H1 (cell line): ENCODE results near the gene FGF12. TPM values are rescaled to one million over a fixed set of nuclear protein-coding genes. Genes with fewer than 3 reads are reported as not detected.

Source experiments
- CTCF ChIA-PET: fragments of 300-600 bp; sonication (Branson Sonifier 250); formaldehyde crosslinking; loops from one replicate; lab custom pipeline; 2021; ENCODE audit not compliant: partially characterized antibody; lab: Charles Lee
- POLR2A ChIA-PET: fragments of 300-600 bp; sonication (Branson Sonifier 250); formaldehyde crosslinking; loops from one replicate; lab custom pipeline; 2021; ENCODE audit warnings: inconsistent platforms; ENCODE audit not compliant: partially characterized antibody; lab: Charles Lee
- DNase-seq, 2 experiments: peaks; one replicate each; pipeline versions ENCODE4 v3.0.0 to v3.0.0-alpha.2; 2010 to 2022; ENCODE audit warnings: low spot score in 2 of 2, low read depth in 1 of 2, mixed read lengths in 1 of 2
- FAIRE-seq: peaks from 2 replicates; lab custom pipeline; 2011; peaks lifted over from hg19 to GRCh38; lab: Jason Lieb, UNC
- H2AFZ ChIP-seq: 2 replicates; pipeline ENCODE4 v1.8.1; 2012; ENCODE audit warnings: low read length, inconsistent platforms
- H2AK5ac ChIP-seq: 2 replicates; pipeline ENCODE4 v1.6.1; 2013; ENCODE audit warnings: low read depth, low read length
- H2BK120ac ChIP-seq: replicated peaks from 2 replicates; pipeline ENCODE3; 2013; ENCODE audit warnings: low read depth, low read length, inconsistent platforms
- H2BK12ac ChIP-seq: 2 replicates; pipeline ENCODE4 v1.6.1; 2013; ENCODE audit warnings: low read depth, low read length
- H2BK15ac ChIP-seq: 2 replicates; pipeline ENCODE4 v1.6.1; 2013; ENCODE audit warnings: low read length
- H2BK20ac ChIP-seq: 2 replicates; pipeline ENCODE4 v1.6.1; 2013; ENCODE audit warnings: low read length
- H2BK5ac ChIP-seq: 2 replicates; pipeline ENCODE4 v1.6.1; 2013; ENCODE audit warnings: low read depth, low read length
- H3K14ac ChIP-seq: 2 replicates; pipeline ENCODE4 v1.6.1; 2013; ENCODE audit warnings: inconsistent platforms; ENCODE audit not compliant: insufficient read length
- H3K18ac ChIP-seq: 2 replicates; pipeline ENCODE4 v1.6.1; 2013; ENCODE audit warnings: low read length; ENCODE audit errors: extremely low read depth
- H3K23ac ChIP-seq: 2 replicates; pipeline ENCODE4 v1.6.1; 2013; ENCODE audit warnings: inconsistent platforms; ENCODE audit not compliant: insufficient read length
- H3K23me2 ChIP-seq: 2 replicates; pipeline ENCODE4 v1.6.1; 2013; ENCODE audit warnings: low read depth, low read length
- H3K27ac ChIP-seq: 2 replicates; pipeline ENCODE4 v1.6.1; 2011; ENCODE audit warnings: low read depth, low read length, inconsistent platforms
- H3K27me3 ChIP-seq, 4 experiments: replicated peaks in 1 of 4; 1 replicate in 1 of 4; 2 replicates in 3 of 4; pipeline versions ENCODE4 v1.6.1 to v1.8.1; 2011 to 2013; ENCODE audit warnings: low read length in 3 of 4, mild to moderate bottlenecking in 3 of 4, inconsistent platforms in 2 of 4, mixed read lengths in 2 of 4, moderate library complexity in 1 of 4; ENCODE audit not compliant: control insufficient read depth in 3 of 4, insufficient read depth in 3 of 4; ENCODE audit errors: extremely low read depth in 1 of 4
- H3K36me3 ChIP-seq, 4 experiments: 2 replicates each; pipeline versions ENCODE4 v1.6.1 to v1.8.1; 2011 to 2013; ENCODE audit warnings: mild to moderate bottlenecking in 4 of 4, low read length in 3 of 4, moderate library complexity in 2 of 4, control low read depth in 1 of 4, inconsistent platforms in 1 of 4; ENCODE audit not compliant: insufficient read depth in 4 of 4, control insufficient read depth in 2 of 4
- H3K4ac ChIP-seq: replicated peaks from 2 replicates; pipeline ENCODE3; 2013; ENCODE audit warnings: low read length, low read depth, mixed read lengths, inconsistent platforms; ENCODE audit not compliant: insufficient read length
- H3K4me1 ChIP-seq, 4 experiments: replicated peaks in 1 of 4; 1 replicate in 1 of 4; 2 replicates in 3 of 4; pipeline versions ENCODE4 v1.6.1 to v1.8.1; 2011 to 2013; ENCODE audit warnings: low read length in 3 of 4, inconsistent platforms in 2 of 4, mixed read lengths in 1 of 4; ENCODE audit not compliant: insufficient read depth in 4 of 4, control insufficient read depth in 3 of 4
- H3K4me2 ChIP-seq, 2 experiments: 2 replicates each; pipeline versions ENCODE4 v1.6.1 to v1.8.1; 2011 to 2013; ENCODE audit warnings: low read depth in 2 of 2, low read length in 2 of 2, control low read depth in 1 of 2, inconsistent platforms in 1 of 2, mild to moderate bottlenecking in 1 of 2; ENCODE audit not compliant: insufficient read depth in 1 of 2
- H3K4me3 ChIP-seq, 4 experiments: fragments of 200-600, 300-600 bp in 1 of 4; sonication (generic), shearing (Covaris generic), sonication (Bioruptor Twin) in 1 of 4; 2 replicates each; pipeline versions ENCODE4 v1.5.1 to v1.8.1; 2011 to 2016; ENCODE audit warnings: low read length in 4 of 4, low read depth in 3 of 4, control low read depth in 2 of 4, inconsistent platforms in 2 of 4, mild to moderate bottlenecking in 2 of 4, mixed read lengths in 1 of 4, moderate library complexity in 1 of 4; ENCODE audit not compliant: insufficient read depth in 2 of 4; ENCODE audit errors: extremely low read depth in 1 of 4
- H3K56ac ChIP-seq: replicated peaks from 2 replicates; pipeline ENCODE3; 2013; ENCODE audit warnings: low read depth, mild to moderate bottlenecking, mixed read lengths, low read length, inconsistent platforms; ENCODE audit not compliant: insufficient read length
- H3K79me1 ChIP-seq: 2 replicates; pipeline ENCODE4 v1.6.1; 2013; ENCODE audit warnings: low read depth, low read length, control low read depth
- H3K79me2 ChIP-seq, 2 experiments: 2 replicates each; pipeline versions ENCODE4 v1.6.1 to v1.8.1; 2012 to 2013; ENCODE audit warnings: low read length in 2 of 2, mild to moderate bottlenecking in 2 of 2, inconsistent platforms in 1 of 2; ENCODE audit not compliant: insufficient read depth in 2 of 2, control insufficient read depth in 1 of 2
- H3K9ac ChIP-seq, 4 experiments: replicated peaks in 1 of 4; 1 replicate in 1 of 4; 2 replicates in 3 of 4; pipeline versions ENCODE4 v1.6.1 to v1.8.1; 2011 to 2013; ENCODE audit warnings: low read depth in 3 of 4, low read length in 3 of 4, control low read depth in 2 of 4, mild to moderate bottlenecking in 2 of 4, moderate library complexity in 2 of 4, inconsistent platforms in 1 of 4; ENCODE audit errors: extremely low read depth in 1 of 4
- H3K9me3 ChIP-seq, 2 experiments: 2 replicates each; pipeline versions ENCODE4 v1.6.1 to v1.8.1; 2012 to 2013; ENCODE audit warnings: mild to moderate bottlenecking in 2 of 2, moderate library complexity in 2 of 2, control low read depth in 1 of 2, inconsistent platforms in 1 of 2, low read depth in 1 of 2, low read length in 1 of 2, mixed read lengths in 1 of 2; ENCODE audit not compliant: insufficient read depth in 2 of 2
- H4K20me1 ChIP-seq, 2 experiments: replicated peaks in 1 of 2; 2 replicates each; pipeline versions ENCODE3 to v1.8.1; 2011 to 2013; ENCODE audit warnings: inconsistent platforms in 2 of 2, low read length in 2 of 2, mild to moderate bottlenecking in 1 of 2; ENCODE audit not compliant: insufficient read depth in 2 of 2, control insufficient read depth in 1 of 2
- H4K5ac ChIP-seq: 2 replicates; pipeline ENCODE4 v1.6.1; 2013; ENCODE audit warnings: low read length, low read depth, mixed read lengths, inconsistent platforms; ENCODE audit not compliant: insufficient read length
- H4K8ac ChIP-seq: 2 replicates; pipeline ENCODE4 v1.8.0; 2013; ENCODE audit warnings: mild to moderate bottlenecking, moderate library complexity, low read length, inconsistent platforms; ENCODE audit not compliant: insufficient read depth; ENCODE audit errors: extremely low read depth
- H4K91ac ChIP-seq: replicated peaks from 2 replicates; pipeline ENCODE3; 2013; ENCODE audit warnings: low read length, mixed read lengths, inconsistent platforms; ENCODE audit not compliant: insufficient read length
- CBX5 ChIP-seq: fragments of 300-800, 300-1000 bp; sonication (generic); IDR thresholded peaks from 2 replicates; pipeline ENCODE4 v1.7.1; 2016; ENCODE audit warnings: antibody characterized with exemption, low read length, low read depth
- CTBP2 ChIP-seq: IDR thresholded peaks from 2 replicates; pipeline ENCODE4 v1.7.0; 2011; ENCODE audit warnings: borderline replicate concordance, mild to moderate bottlenecking, moderate library complexity, mixed read lengths, low read length; ENCODE audit not compliant: insufficient read depth, insufficient read length
- FOSL1 ChIP-seq: IDR thresholded peaks from 2 replicates; pipeline ENCODE4 v1.6.1; 2011; ENCODE audit warnings: mild to moderate bottlenecking, low read depth, low read length, moderate library complexity; ENCODE audit not compliant: insufficient read depth
- GTF2F1 ChIP-seq: IDR thresholded peaks from 2 replicates; pipeline ENCODE4 v1.6.1; 2012; ENCODE audit warnings: low read depth, low read length, improper control_type of control experiment, borderline replicate concordance
- KDM5A ChIP-seq: fragments of 200-600 bp; IDR thresholded peaks from 2 replicates; pipeline ENCODE4 v1.7.1; 2012; ENCODE audit warnings: mild to moderate bottlenecking, low read length, inconsistent platforms, mixed read lengths
- POLR2A ChIP-seq, 2 experiments: IDR thresholded peaks; 1 replicate in 1 of 2; 2 replicates in 1 of 2; pipeline ENCODE4 v1.6.1; 2011; ENCODE audit warnings: low read depth in 2 of 2, low read length in 2 of 2, mild to moderate bottlenecking in 2 of 2; ENCODE audit errors: control extremely low read depth in 1 of 2
- SIN3A ChIP-seq, 2 experiments: IDR thresholded peaks in 1 of 2; conservative IDR thresholded peaks in 1 of 2; 2 replicates each; pipeline ENCODE4 v1.6.1; 2011 to 2012; ENCODE audit warnings: low read length in 2 of 2, improper control_type of control experiment in 1 of 2, low read depth in 1 of 2, mild to moderate bottlenecking in 1 of 2
- SP1 ChIP-seq: IDR thresholded peaks from 2 replicates; pipeline ENCODE4 v1.6.1; 2011; ENCODE audit warnings: low read depth, low read length
- SP4 ChIP-seq: IDR thresholded peaks from 2 replicates; pipeline ENCODE4 v1.6.1; 2012; ENCODE audit warnings: low read length, inconsistent platforms
- TAF1 ChIP-seq: IDR thresholded peaks from 2 replicates; pipeline ENCODE4 v1.6.1; 2011; ENCODE audit warnings: mild to moderate bottlenecking, low read depth, low read length
- TBP ChIP-seq: IDR thresholded peaks from 2 replicates; pipeline ENCODE4 v1.6.1; 2011; ENCODE audit warnings: low read depth, low read length, improper control_type of control experiment
- WGBS, 2 experiments: shearing (Covaris generic) in 1 of 2; methylation state at CpG; one replicate each; pipeline versions ENCODE4 v1.1.6 to v1.1.7; 2013 to 2015; ENCODE audit warnings: low lambda C conversion rate in 2 of 2, mixed read lengths in 2 of 2, inconsistent platforms in 1 of 2, low coverage in 1 of 2, missing lambda C conversion rate in 1 of 2; ENCODE audit not compliant: insufficient replicate concordance in 2 of 2, insufficient coverage in 1 of 2, insufficient read length in 1 of 2; ENCODE audit errors: extremely low coverage in 1 of 2, missing lambda C conversion rate in 1 of 2; 5-methylcytosine and 5-hydroxymethylcytosine counted together
- polyA plus RNA-seq, 7 experiments: library from polyadenylated mRNA; depleted of rRNA in 3 of 7; stranded (reverse) in 5 of 7; unstranded in 2 of 7; fragments of >200 nt in 5 of 7; fragments of 200-250 nt in 2 of 7; gene quantifications; 1 replicate in 5 of 7; 2 replicates in 1 of 7; 4 replicates in 1 of 7; pipeline versions ENCODE4 v1.2.1 to v1.2.3, GENCODE V29; 2011 to 2013; ENCODE audit warnings: missing spikeins in 2 of 7, mixed read lengths in 2 of 7
- total RNA-seq: library from RNA; stranded (reverse); fragmentation: NEBNext Ultra II Directional; extraction: Animal tissue kit (Norgen Biotek cat#: 25700); gene quantifications from 2 replicates; pipeline ENCODE4 v1.2.1, GENCODE V29; 2021

Gene FGF12
- total and polyA plus RNA-seq, 2 of the 8 experiments (the other 6 are each of a cell fraction or from before 2014, with no cell fraction given): 4.1 to 16.6 TPM

DNA sequence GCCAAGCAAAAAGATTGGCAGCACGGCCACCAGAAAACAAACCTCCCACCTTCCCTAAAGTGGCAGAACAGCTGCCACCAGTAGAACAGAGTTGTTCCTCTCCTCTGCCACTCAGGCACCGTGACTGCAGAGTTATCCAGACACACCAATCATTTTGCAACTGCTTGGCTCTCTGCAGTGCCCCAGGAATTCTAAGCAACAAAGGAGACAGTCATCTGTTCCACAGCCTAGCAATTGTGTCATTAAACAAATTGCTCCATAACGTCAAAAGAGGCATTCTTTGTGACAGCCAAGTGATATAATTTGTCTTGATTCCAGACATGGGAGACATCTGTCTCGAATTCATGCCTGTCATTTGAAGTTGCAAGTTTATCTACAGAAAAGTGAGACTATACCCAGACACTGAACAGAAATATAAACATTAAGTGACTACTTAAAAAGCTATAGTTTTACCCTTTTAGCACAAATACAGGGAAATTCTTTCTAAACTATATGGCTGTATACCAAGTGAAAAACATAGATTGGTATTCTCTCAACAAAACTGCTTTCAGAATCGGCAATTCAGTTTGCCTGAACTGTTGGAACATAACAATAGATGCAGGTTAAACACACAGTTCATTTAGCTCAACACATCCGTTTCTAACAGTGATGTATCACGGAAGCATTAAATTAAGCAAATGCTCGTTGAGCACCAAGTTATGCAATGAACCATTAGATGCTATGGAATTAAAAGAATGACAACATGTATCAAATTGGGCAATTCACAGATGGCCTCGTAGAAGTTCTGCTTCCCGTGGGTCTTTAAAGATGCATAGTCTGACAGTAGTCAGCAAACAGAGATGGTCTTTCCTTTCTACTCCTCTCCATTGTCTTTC, 281.3 kb downstream of the FGF12 start:
- Histone ChIP-seq H3K4me2 (no peak overlapping the region), H3K4me3 (no peak overlapping the region), H3K27me3 (peaks cover 0 to 1% (median 0%) of the 10 kb centered on the region in 4 experiments; a peak in 1 of 7 replicates), H4K8ac (no peak overlapping the region), H3K4me1 (peaks cover 0 to 8% (median 0%) of the 10 kb centered on the region in 4 experiments; a peak in 1 of 7 replicates), H3K36me3 (no peaks in the 10 kb centered on the region), H2BK15ac (no peak overlapping the region), H3K56ac (no peak overlapping the region), H3K18ac (no peak overlapping the region), H3K79me2 (no peaks in the 10 kb centered on the region), H2BK5ac (no peak overlapping the region), H2AK5ac (no peak overlapping the region), H3K9ac (no peak overlapping the region; a peak in 1 of 7 replicates), H3K23ac (no peak overlapping the region), H2BK120ac (no peak overlapping the region), H3K23me2 (no peaks in the 10 kb centered on the region), H2BK12ac (no peak overlapping the region), H3K14ac (no peak overlapping the region), H4K91ac (no peak overlapping the region), H3K27ac (no peak overlapping the region), H2BK20ac (no peak overlapping the region), H2AFZ (no peak overlapping the region), H4K20me1 (no peaks in the 10 kb centered on the region), H3K79me1 (no peaks in the 10 kb centered on the region), H3K4ac (no peak overlapping the region), H4K5ac (no peak overlapping the region), H3K9me3 (no peaks in the 10 kb centered on the region)
- FAIRE-seq: no peak
- TF ChIP-seq SP4: no peak
- no peak for TF ChIP-seq CBX5
- TF ChIP-seq TAF1: no peak
- TF ChIP-seq KDM5A: no peak
- TF ChIP-seq SIN3A (conservative IDR thresholded peaks at IDR 0.05 in 1 of 2, IDR thresholded peaks at IDR 0.05 in 1 of 2; ENCODE audit: low read depth in 1 of 2, low read length in 2 of 2): no peak
- TF ChIP-seq CTBP2: no peak
- no peak for TF ChIP-seq FOSL1
- no peak for TF ChIP-seq GTF2F1
- TF ChIP-seq TBP: no peak
- no peak for TF ChIP-seq POLR2A (IDR thresholded peaks at IDR 0.05; ENCODE audit: control extremely low read depth in 1 of 2, low read depth in 2 of 2, low read length in 2 of 2)
- no peak for TF ChIP-seq SP1
- CTCF ChIA-PET: interaction anchor here (0.6 to 3.9 kb wide), 11 partner anchors 7 to 1021 kb away, joined by 3 to 36 read pairs (median 5); no protein-coding TSS in a partner anchor
- WGBS, 2 experiments: 81% methylated on average over 10 of the region's 10 CpGs; no CpG with 5 or more reads in 1 of the 2 experiments
- POLR2A ChIA-PET: no interaction called here
- DNase-seq: no peak
